ENCODE data around the gene ACADL.

The ACADL gene

GRCh38 chr2:210215120-210215519, 10.1 kb downstream of the ACADL start:
- no peak overlapping the region for H3K4me3 ChIP-seq (ENCODE audit: low read depth, low read length)
- no peak for DNase-seq (ENCODE audit: low read depth)
- no peak for TF ChIP-seq CTCF (IDR thresholded peaks at IDR 0.05; ENCODE audit: low read depth, low read length, missing control alignments)
- in situ Hi-C loops (cut with HindIII; ENCODE audit: low sequenced_read_pairs) = no loop called here

GRCh38 chr2:210210185-210210584, 15.1 kb downstream of the ACADL start:
- DNase-seq (ENCODE audit: low read depth) = no peak
- in situ Hi-C loops (cut with HindIII; ENCODE audit: low sequenced_read_pairs) = no loop called here
- TF ChIP-seq CTCF (IDR thresholded peaks at IDR 0.05; ENCODE audit: low read depth, low read length, missing control alignments) = no peak
- no peak overlapping the region for H3K4me3 ChIP-seq (ENCODE audit: low read depth, low read length)

GRCh38 chr2:210207929-210208328, 17.3 kb downstream of the ACADL start:
- no peak overlapping the region for H3K4me3 ChIP-seq (ENCODE audit: low read depth, low read length)
- in situ Hi-C loops (cut with HindIII; ENCODE audit: low sequenced_read_pairs) = no loop called here
- TF ChIP-seq CTCF (IDR thresholded peaks at IDR 0.05; ENCODE audit: low read depth, low read length, missing control alignments) = no peak
- no peak for DNase-seq (ENCODE audit: low read depth)

- in situ Hi-C loops (cut with HindIII; ENCODE audit: low sequenced_read_pairs) = no loop called here
- H3K4me3 ChIP-seq (ENCODE audit: low read depth, low read length) = no peak overlapping the region
- TF ChIP-seq CTCF (IDR thresholded peaks at IDR 0.05; ENCODE audit: low read depth, low read length, missing control alignments) = no peak
- DNase-seq (ENCODE audit: low read depth) = no peak
Measured at GRCh38 chr2:210203558-210203957, 21.7 kb downstream of the ACADL start.

- in situ Hi-C loops (cut with HindIII; ENCODE audit: low sequenced_read_pairs) = no loop called here
- no peak overlapping the region for H3K4me3 ChIP-seq (ENCODE audit: low read depth, low read length)
- TF ChIP-seq CTCF (IDR thresholded peaks at IDR 0.05; ENCODE audit: low read depth, low read length, missing control alignments) = no peak
- DNase-seq (ENCODE audit: low read depth) = no peak
Measured at GRCh38 chr2:210203147-210203546, 22.1 kb downstream of the ACADL start.

- no peak for TF ChIP-seq CTCF (IDR thresholded peaks at IDR 0.05; ENCODE audit: low read depth, low read length, missing control alignments)
- in situ Hi-C loops (cut with HindIII; ENCODE audit: low sequenced_read_pairs) = loop anchor here (25.0 kb wide), 1 partner anchor 238 kb away; no protein-coding TSS in a partner anchor
- no peak overlapping the region for H3K4me3 ChIP-seq (ENCODE audit: low read depth, low read length)
- DNase-seq (ENCODE audit: low read depth) = no peak
Measured at GRCh38 chr2:210199854-210200253, 25.4 kb downstream of the ACADL start.

Measured in astrocyte of the cerebellum (primary cell).